H1 (cell line): ENCODE results near the gene NME1. TPM values are rescaled to one million over a fixed set of nuclear protein-coding genes. Genes with fewer than 3 reads are reported as not detected.

ENCODE experiments used
- CTCF ChIA-PET: fragments of 300-600 bp; sonication (Branson Sonifier 250); formaldehyde crosslinking; loops from one replicate; lab custom pipeline; 2021; ENCODE audit not compliant: partially characterized antibody; lab: Charles Lee
- POLR2A ChIA-PET: fragments of 300-600 bp; sonication (Branson Sonifier 250); formaldehyde crosslinking; loops from one replicate; lab custom pipeline; 2021; ENCODE audit warnings: inconsistent platforms; ENCODE audit not compliant: partially characterized antibody; lab: Charles Lee
- DNase-seq, 2 experiments: peaks; one replicate each; pipeline versions ENCODE4 v3.0.0 to v3.0.0-alpha.2; 2010 to 2022; ENCODE audit warnings: low spot score in 2 of 2, low read depth in 1 of 2, mixed read lengths in 1 of 2
- FAIRE-seq: peaks from 2 replicates; lab custom pipeline; 2011; peaks lifted over from hg19 to GRCh38; lab: Jason Lieb, UNC
- H2AFZ ChIP-seq: 2 replicates; pipeline ENCODE4 v1.8.1; 2012; ENCODE audit warnings: low read length, inconsistent platforms
- H2AK5ac ChIP-seq: 2 replicates; pipeline ENCODE4 v1.6.1; 2013; ENCODE audit warnings: low read depth, low read length
- H2BK120ac ChIP-seq: replicated peaks from 2 replicates; pipeline ENCODE3; 2013; ENCODE audit warnings: low read depth, low read length, inconsistent platforms
- H2BK12ac ChIP-seq: 2 replicates; pipeline ENCODE4 v1.6.1; 2013; ENCODE audit warnings: low read depth, low read length
- H2BK15ac ChIP-seq: 2 replicates; pipeline ENCODE4 v1.6.1; 2013; ENCODE audit warnings: low read length
- H2BK20ac ChIP-seq: 2 replicates; pipeline ENCODE4 v1.6.1; 2013; ENCODE audit warnings: low read length
- H2BK5ac ChIP-seq: 2 replicates; pipeline ENCODE4 v1.6.1; 2013; ENCODE audit warnings: low read depth, low read length
- H3K14ac ChIP-seq: 2 replicates; pipeline ENCODE4 v1.6.1; 2013; ENCODE audit warnings: inconsistent platforms; ENCODE audit not compliant: insufficient read length
- H3K18ac ChIP-seq: 2 replicates; pipeline ENCODE4 v1.6.1; 2013; ENCODE audit warnings: low read length; ENCODE audit errors: extremely low read depth
- H3K23ac ChIP-seq: 2 replicates; pipeline ENCODE4 v1.6.1; 2013; ENCODE audit warnings: inconsistent platforms; ENCODE audit not compliant: insufficient read length
- H3K23me2 ChIP-seq: 2 replicates; pipeline ENCODE4 v1.6.1; 2013; ENCODE audit warnings: low read depth, low read length
- H3K27ac ChIP-seq: 2 replicates; pipeline ENCODE4 v1.6.1; 2011; ENCODE audit warnings: low read depth, low read length, inconsistent platforms
- H3K27me3 ChIP-seq, 4 experiments: replicated peaks in 1 of 4; 1 replicate in 1 of 4; 2 replicates in 3 of 4; pipeline versions ENCODE4 v1.6.1 to v1.8.1; 2011 to 2013; ENCODE audit warnings: low read length in 3 of 4, mild to moderate bottlenecking in 3 of 4, inconsistent platforms in 2 of 4, mixed read lengths in 2 of 4, moderate library complexity in 1 of 4; ENCODE audit not compliant: control insufficient read depth in 3 of 4, insufficient read depth in 3 of 4; ENCODE audit errors: extremely low read depth in 1 of 4
- H3K36me3 ChIP-seq, 4 experiments: 2 replicates each; pipeline versions ENCODE4 v1.6.1 to v1.8.1; 2011 to 2013; ENCODE audit warnings: mild to moderate bottlenecking in 4 of 4, low read length in 3 of 4, moderate library complexity in 2 of 4, control low read depth in 1 of 4, inconsistent platforms in 1 of 4; ENCODE audit not compliant: insufficient read depth in 4 of 4, control insufficient read depth in 2 of 4
- H3K4ac ChIP-seq: replicated peaks from 2 replicates; pipeline ENCODE3; 2013; ENCODE audit warnings: low read length, low read depth, mixed read lengths, inconsistent platforms; ENCODE audit not compliant: insufficient read length
- H3K4me1 ChIP-seq, 4 experiments: replicated peaks in 1 of 4; 1 replicate in 1 of 4; 2 replicates in 3 of 4; pipeline versions ENCODE4 v1.6.1 to v1.8.1; 2011 to 2013; ENCODE audit warnings: low read length in 3 of 4, inconsistent platforms in 2 of 4, mixed read lengths in 1 of 4; ENCODE audit not compliant: insufficient read depth in 4 of 4, control insufficient read depth in 3 of 4
- H3K4me2 ChIP-seq, 2 experiments: 2 replicates each; pipeline versions ENCODE4 v1.6.1 to v1.8.1; 2011 to 2013; ENCODE audit warnings: low read depth in 2 of 2, low read length in 2 of 2, control low read depth in 1 of 2, inconsistent platforms in 1 of 2, mild to moderate bottlenecking in 1 of 2; ENCODE audit not compliant: insufficient read depth in 1 of 2
- H3K4me3 ChIP-seq, 4 experiments: fragments of 200-600, 300-600 bp in 1 of 4; sonication (generic), shearing (Covaris generic), sonication (Bioruptor Twin) in 1 of 4; 2 replicates each; pipeline versions ENCODE4 v1.5.1 to v1.8.1; 2011 to 2016; ENCODE audit warnings: low read length in 4 of 4, low read depth in 3 of 4, control low read depth in 2 of 4, inconsistent platforms in 2 of 4, mild to moderate bottlenecking in 2 of 4, mixed read lengths in 1 of 4, moderate library complexity in 1 of 4; ENCODE audit not compliant: insufficient read depth in 2 of 4; ENCODE audit errors: extremely low read depth in 1 of 4
- H3K56ac ChIP-seq: replicated peaks from 2 replicates; pipeline ENCODE3; 2013; ENCODE audit warnings: low read depth, mild to moderate bottlenecking, mixed read lengths, low read length, inconsistent platforms; ENCODE audit not compliant: insufficient read length
- H3K79me1 ChIP-seq: 2 replicates; pipeline ENCODE4 v1.6.1; 2013; ENCODE audit warnings: low read depth, low read length, control low read depth
- H3K79me2 ChIP-seq, 2 experiments: 2 replicates each; pipeline versions ENCODE4 v1.6.1 to v1.8.1; 2012 to 2013; ENCODE audit warnings: low read length in 2 of 2, mild to moderate bottlenecking in 2 of 2, inconsistent platforms in 1 of 2; ENCODE audit not compliant: insufficient read depth in 2 of 2, control insufficient read depth in 1 of 2
- H3K9ac ChIP-seq, 4 experiments: replicated peaks in 1 of 4; 1 replicate in 1 of 4; 2 replicates in 3 of 4; pipeline versions ENCODE4 v1.6.1 to v1.8.1; 2011 to 2013; ENCODE audit warnings: low read depth in 3 of 4, low read length in 3 of 4, control low read depth in 2 of 4, mild to moderate bottlenecking in 2 of 4, moderate library complexity in 2 of 4, inconsistent platforms in 1 of 4; ENCODE audit errors: extremely low read depth in 1 of 4
- H3K9me3 ChIP-seq, 2 experiments: 2 replicates each; pipeline versions ENCODE4 v1.6.1 to v1.8.1; 2012 to 2013; ENCODE audit warnings: mild to moderate bottlenecking in 2 of 2, moderate library complexity in 2 of 2, control low read depth in 1 of 2, inconsistent platforms in 1 of 2, low read depth in 1 of 2, low read length in 1 of 2, mixed read lengths in 1 of 2; ENCODE audit not compliant: insufficient read depth in 2 of 2
- H4K20me1 ChIP-seq, 2 experiments: replicated peaks in 1 of 2; 2 replicates each; pipeline versions ENCODE3 to v1.8.1; 2011 to 2013; ENCODE audit warnings: inconsistent platforms in 2 of 2, low read length in 2 of 2, mild to moderate bottlenecking in 1 of 2; ENCODE audit not compliant: insufficient read depth in 2 of 2, control insufficient read depth in 1 of 2
- H4K5ac ChIP-seq: 2 replicates; pipeline ENCODE4 v1.6.1; 2013; ENCODE audit warnings: low read length, low read depth, mixed read lengths, inconsistent platforms; ENCODE audit not compliant: insufficient read length
- H4K8ac ChIP-seq: 2 replicates; pipeline ENCODE4 v1.8.0; 2013; ENCODE audit warnings: mild to moderate bottlenecking, moderate library complexity, low read length, inconsistent platforms; ENCODE audit not compliant: insufficient read depth; ENCODE audit errors: extremely low read depth
- H4K91ac ChIP-seq: replicated peaks from 2 replicates; pipeline ENCODE3; 2013; ENCODE audit warnings: low read length, mixed read lengths, inconsistent platforms; ENCODE audit not compliant: insufficient read length
- ASH2L ChIP-seq: fragments of 200-600, 300-600 bp; sonication (generic); IDR thresholded peaks from one replicate; pipeline ENCODE4 v1.7.1; 2017; ENCODE audit warnings: low read length
- WGBS, 2 experiments: shearing (Covaris generic) in 1 of 2; methylation state at CpG; one replicate each; pipeline versions ENCODE4 v1.1.6 to v1.1.7; 2013 to 2015; ENCODE audit warnings: low lambda C conversion rate in 2 of 2, mixed read lengths in 2 of 2, inconsistent platforms in 1 of 2, low coverage in 1 of 2, missing lambda C conversion rate in 1 of 2; ENCODE audit not compliant: insufficient replicate concordance in 2 of 2, insufficient coverage in 1 of 2, insufficient read length in 1 of 2; ENCODE audit errors: extremely low coverage in 1 of 2, missing lambda C conversion rate in 1 of 2; 5-methylcytosine and 5-hydroxymethylcytosine counted together
- polyA plus RNA-seq, 7 experiments: library from polyadenylated mRNA; depleted of rRNA in 3 of 7; stranded (reverse) in 5 of 7; unstranded in 2 of 7; fragments of >200 nt in 5 of 7; fragments of 200-250 nt in 2 of 7; gene quantifications; 1 replicate in 5 of 7; 2 replicates in 1 of 7; 4 replicates in 1 of 7; pipeline versions ENCODE4 v1.2.1 to v1.2.3, GENCODE V29; 2011 to 2013; ENCODE audit warnings: missing spikeins in 2 of 7, mixed read lengths in 2 of 7
- total RNA-seq: library from RNA; stranded (reverse); fragmentation: NEBNext Ultra II Directional; extraction: Animal tissue kit (Norgen Biotek cat#: 25700); gene quantifications from 2 replicates; pipeline ENCODE4 v1.2.1, GENCODE V29; 2021

Gene NME1
- total and polyA plus RNA-seq, 2 of the 8 experiments (the other 6 are each of a cell fraction or from before 2014, with no cell fraction given), result 307 to 380 TPM

DNA sequence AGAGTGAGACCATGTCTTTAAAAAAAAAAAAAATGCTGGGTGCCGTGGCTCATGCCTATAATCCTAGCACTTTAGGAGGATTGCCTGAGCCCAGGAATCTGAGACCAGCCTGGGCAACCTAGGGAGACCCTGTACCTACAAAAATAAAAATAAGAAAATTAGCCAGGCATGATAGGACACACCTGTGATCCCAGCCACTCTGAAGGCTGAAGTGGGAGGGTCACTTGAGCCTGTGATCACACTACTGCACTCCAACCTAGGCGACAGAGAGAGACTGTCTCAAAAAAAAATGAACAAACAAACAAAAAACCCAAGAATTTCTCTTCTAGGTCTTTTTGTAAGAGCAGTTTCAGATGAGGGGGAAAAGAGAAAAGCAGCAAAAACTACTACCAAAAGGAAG is 47.5 kb downstream of the NME1 start:
- no peak for TF ChIP-seq ASH2L
- POLR2A ChIA-PET, result no interaction called here

More for the DNA sequence above, 47.5 kb downstream of the NME1 start:
- Histone ChIP-seq H3K18ac (no peak overlapping the region), H3K23me2 (no peaks in the 10 kb centered on the region), H3K4me2 (no peak overlapping the region), H3K79me2 (no peaks in the 10 kb centered on the region), H3K56ac (no peak overlapping the region), H2BK5ac (no peak overlapping the region), H3K4ac (no peak overlapping the region), H3K27ac (no peak overlapping the region), H3K23ac (no peak overlapping the region), H3K9me3 (no peaks in the 10 kb centered on the region), H4K20me1 (no peaks in the 10 kb centered on the region), H3K27me3 (no peaks in the 10 kb centered on the region), H2AK5ac (no peak overlapping the region), H3K36me3 (peaks cover 18 to 72% (median 49%) of the 10 kb centered on the region in 4 experiments), H3K4me3 (no peak overlapping the region), H2BK15ac (no peak overlapping the region), H3K79me1 (no peaks in the 10 kb centered on the region), H3K14ac (no peak overlapping the region), H3K4me1 (no peaks in the 10 kb centered on the region), H4K5ac (no peak overlapping the region), H2BK12ac (no peak overlapping the region), H2BK120ac (no peak overlapping the region), H4K91ac (no peak overlapping the region), H4K8ac (no peak overlapping the region), H3K9ac (no peak overlapping the region), H2AFZ (no peak overlapping the region), H2BK20ac (no peak overlapping the region)
- no peak for DNase-seq
- CTCF ChIA-PET, result no interaction called here
- no peak for FAIRE-seq
- WGBS, 2 experiments, result 78% methylated on average over 2 of the region's 2 CpGs; no CpG with 5 or more reads in 1 of the 2 experiments
